Activated CD4-positive, alpha-beta T cell treated with anti-CD3 and anti-CD28 coated beads for 36 hours (primary cell): ENCODE measurements around the gene CTIF. TPM values are rescaled to one million over a fixed set of nuclear protein-coding genes. Genes with fewer than 3 reads are reported as not detected.

Experiments used
- ATAC-seq: fragments of 200-7000 bp; cut with Tn5 transposase; one replicate; pipeline ENCODE4 v1.10.0; 2021; ENCODE audit warnings: mild to moderate bottlenecking, moderate library complexity
- CTCF ChIA-PET: fragments of 350-600 bp; sonication (Branson Sonifier 250); formaldehyde crosslinking; loops from one replicate; lab custom pipeline; 2021; ENCODE audit warnings: antibody characterized with exemption; lab: Charles Lee
- POLR2A ChIA-PET: fragments of 350-600 bp; sonication (Branson Sonifier 250); formaldehyde crosslinking; loops from one replicate; lab custom pipeline; 2021; ENCODE audit warnings: antibody characterized with exemption, inconsistent platforms; lab: Charles Lee
- DNase-seq: peaks from one replicate; pipeline ENCODE4 v3.0.0-alpha.2; 2020
- H3K27ac Mint-ChIP-seq: one replicate; pipeline ENCODE4 v1.8.0; 2021; ENCODE audit warnings: mixed read lengths
- H3K27me3 Mint-ChIP-seq: one replicate; pipeline ENCODE4 v1.8.0; 2021; ENCODE audit warnings: mixed read lengths
- H3K36me3 Mint-ChIP-seq: one replicate; pipeline ENCODE4 v1.8.0; 2021; ENCODE audit warnings: low read depth, mixed read lengths
- H3K4me1 Mint-ChIP-seq: one replicate; pipeline ENCODE4 v1.8.0; 2021; ENCODE audit warnings: mixed read lengths
- H3K4me3 Mint-ChIP-seq: one replicate; pipeline ENCODE4 v1.8.0; 2021; ENCODE audit warnings: mild to moderate bottlenecking, moderate library complexity, mixed read lengths
- H3K9me3 Mint-ChIP-seq: one replicate; pipeline ENCODE4 v1.8.0; 2021; ENCODE audit warnings: low read depth, mixed read lengths
- intact Hi-C, 2 experiments: fragments of 100-400 bp; cut with DNase I in 1 of 2; cut with micrococcal nuclease in 1 of 2; formaldehyde crosslinking; loops; one replicate each; pipeline versions ENCODE4 v1.14.2 to v1.15.1; 2022 to 2024; cut with DNase I, micrococcal nuclease
- total RNA-seq, 2 experiments: library from RNA; stranded (reverse); gene quantifications; one replicate each; pipeline ENCODE4 v1.2.3, GENCODE V29; 2021

Gene CTIF
- total RNA-seq, 2 experiments from 2014 or later, result 4.5 to 5.3 TPM

DNA sequence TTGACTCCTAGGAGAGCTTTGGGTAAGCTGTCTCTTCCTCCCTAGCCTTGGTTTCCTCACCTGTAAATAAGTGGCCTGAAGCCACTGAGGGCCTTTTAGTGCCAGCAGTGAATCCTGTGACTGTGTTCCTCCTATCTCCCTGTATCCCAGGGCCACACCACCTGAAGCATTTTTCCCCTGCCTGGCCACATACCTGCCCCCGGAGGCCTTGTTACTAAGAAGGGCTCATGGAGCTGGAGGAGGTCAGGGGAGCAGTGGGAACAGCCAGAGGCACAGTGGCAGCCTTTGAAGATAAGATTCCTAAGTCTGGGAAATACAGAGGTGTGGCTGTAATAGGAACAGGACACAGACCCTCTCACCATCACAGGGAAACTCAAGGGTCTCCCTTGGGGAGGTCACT lies 249.5 kb downstream of the CTIF start:
- Mint-ChIP-seq H3K36me3 (no peaks in the 10 kb centered on the region), H3K4me3 (no peak overlapping the region), H3K27me3 (no peaks in the 10 kb centered on the region), H3K9me3 (no peaks in the 10 kb centered on the region), H3K4me1 (peaks cover 13% of the 10 kb centered on the region), H3K27ac (no peak overlapping the region)
- ChIA-PET POLR2A (no interaction called here), CTCF (no interaction called here)
- DNase-seq, result no peak
- ATAC-seq, result no peak
- intact Hi-C loops, result no loop called here

GRCh38 chr18:48789259-48789812 lies 250.5 kb downstream of the CTIF start:
- POLR2A ChIA-PET, result no interaction called here
- Mint-ChIP-seq H3K36me3 (no peaks in the 10 kb centered on the region), H3K4me1 (peaks cover 13% of the 10 kb centered on the region), H3K27me3 (no peaks in the 10 kb centered on the region), H3K4me3 (no peak overlapping the region), H3K27ac (no peak overlapping the region), H3K9me3 (no peaks in the 10 kb centered on the region)
- ATAC-seq (no peak), DNase-seq (no peak)
- intact Hi-C loops, result no loop called here
- CTCF ChIA-PET, result interaction anchor here (0.8 to 1.4 kb wide), 2 partner anchors 12 to 108 kb away, joined by 3 to 4 read pairs; no protein-coding TSS in a partner anchor

GRCh38 chr18:48790226-48790863 lies 251.5 kb downstream of the CTIF start:
- no peaks in the 10 kb centered on the region for H3K27me3 Mint-ChIP-seq
- CTCF ChIA-PET, result interaction anchor here (0.8 to 1.4 kb wide), 2 partner anchors 13 to 109 kb away, joined by 3 to 4 read pairs; no protein-coding TSS in a partner anchor

GRCh38 chr18:48790869-48791635 lies 252.2 kb downstream of the CTIF start:
- H3K4me1 Mint-ChIP-seq, result no peaks in the 10 kb centered on the region

More at GRCh38 chr18:48790226-48790863, 251.5 kb downstream of the CTIF start:
- Mint-ChIP-seq H3K27ac (no peak overlapping the region), H3K4me1 (peaks cover 4% of the 10 kb centered on the region), H3K9me3 (no peaks in the 10 kb centered on the region), H3K4me3 (no peak overlapping the region), H3K36me3 (no peaks in the 10 kb centered on the region)
- ATAC-seq (no peak), DNase-seq (peak; percentile 2)
- POLR2A ChIA-PET, result no interaction called here
- intact Hi-C loops, result no loop called here

GRCh38 chr18:48791636-48792105 lies 252.8 kb downstream of the CTIF start:
- H3K9me3 Mint-ChIP-seq, result no peaks in the 10 kb centered on the region
- no peak overlapping the region for H3K4me3 Mint-ChIP-seq
- no peak for DNase-seq
- H3K36me3 Mint-ChIP-seq, result no peaks in the 10 kb centered on the region
- ChIA-PET POLR2A (interaction anchor here (0.7 kb wide), 1 partner anchor 1490 kb away, joined by 3 read pairs; the partner anchor contains the start of gene MBD1), CTCF (no interaction called here)
- no peak for ATAC-seq
- intact Hi-C loops, result no loop called here
- no peaks in the 10 kb centered on the region for H3K27me3 Mint-ChIP-seq
- no peak overlapping the region for H3K27ac Mint-ChIP-seq
- no peaks in the 10 kb centered on the region for H3K4me1 Mint-ChIP-seq

More at GRCh38 chr18:48790869-48791635, 252.2 kb downstream of the CTIF start:
- ChIA-PET POLR2A (no interaction called here), CTCF (interaction anchor here (1.4 kb wide), 1 partner anchor 14 kb away, joined by 4 read pairs; no protein-coding TSS in a partner anchor)
- Mint-ChIP-seq H3K9me3 (no peaks in the 10 kb centered on the region), H3K36me3 (no peaks in the 10 kb centered on the region), H3K4me3 (no peak overlapping the region), H3K27me3 (no peaks in the 10 kb centered on the region), H3K27ac (no peak overlapping the region)
- DNase-seq, result no peak
- no peak for ATAC-seq
- intact Hi-C loops, result no loop called here

DNA sequence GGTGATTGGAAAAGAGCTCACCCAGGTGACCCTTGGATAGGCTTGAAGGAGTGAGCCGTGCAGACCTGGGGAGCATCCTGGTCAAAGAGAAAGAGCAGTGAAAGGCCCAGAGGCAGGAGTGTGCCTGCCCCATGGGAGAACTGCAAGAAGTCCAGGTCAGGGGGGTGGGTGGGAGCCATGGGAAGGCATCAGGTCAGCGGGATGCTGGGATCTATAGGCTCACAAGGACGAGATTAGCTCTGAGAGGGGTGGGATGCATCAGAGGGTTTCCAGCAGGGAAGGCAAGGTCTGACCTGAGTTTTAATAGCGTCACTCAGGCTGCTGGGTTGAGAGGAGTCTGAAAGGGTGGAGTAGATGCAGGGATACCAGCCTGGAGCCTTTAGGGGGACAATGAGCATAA lies 253.3 kb downstream of the CTIF start:
- Mint-ChIP-seq H3K4me3 (no peak overlapping the region), H3K4me1 (no peaks in the 10 kb centered on the region), H3K27me3 (no peaks in the 10 kb centered on the region), H3K9me3 (no peaks in the 10 kb centered on the region), H3K36me3 (no peaks in the 10 kb centered on the region), H3K27ac (no peak overlapping the region)
- intact Hi-C loops, result no loop called here
- DNase-seq (no peak), ATAC-seq (no peak)
- ChIA-PET CTCF (interaction anchor here (1.1 kb wide), 1 partner anchor 14 kb away, joined by 3 read pairs; no protein-coding TSS in a partner anchor), POLR2A (interaction anchor here (0.7 kb wide), 1 partner anchor 1489 kb away, joined by 3 read pairs; the partner anchor contains the start of gene MBD1)

DNA sequence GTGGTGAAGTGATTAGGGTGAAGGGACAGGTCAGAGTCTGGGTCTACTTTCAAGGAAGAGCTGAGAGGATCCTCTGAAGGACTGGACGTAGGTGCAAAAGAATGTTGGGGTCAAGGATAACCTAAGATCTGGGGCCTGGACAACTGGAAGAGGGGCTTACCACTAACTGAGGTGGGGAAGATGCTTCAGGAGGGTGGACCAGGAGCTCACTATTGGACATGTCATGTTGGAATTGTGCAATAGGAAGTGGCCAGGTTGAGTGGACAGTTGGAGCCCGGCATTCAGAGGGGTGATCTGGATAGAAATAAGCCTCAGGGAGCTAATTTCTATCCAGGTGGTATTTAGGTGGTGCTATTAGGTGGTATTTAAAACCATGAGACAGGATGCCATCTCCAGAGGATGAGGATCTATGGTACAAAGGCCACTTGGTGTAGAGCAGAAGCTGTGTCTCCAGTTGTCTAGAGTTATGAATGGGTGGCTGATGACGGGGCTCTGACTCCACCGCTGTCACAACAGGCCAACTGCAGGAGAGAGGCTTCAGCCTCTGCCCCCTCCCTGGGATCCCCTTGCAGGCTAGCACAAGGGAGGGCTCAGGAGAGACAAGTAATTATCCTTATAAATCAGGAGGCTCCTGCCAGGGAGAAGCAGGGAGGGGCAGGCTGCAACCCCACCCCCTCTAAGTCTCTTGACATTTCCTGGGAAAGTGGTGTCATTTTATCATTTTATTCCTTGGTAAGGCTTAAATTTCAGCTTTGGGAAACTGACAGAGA lies 254.0 kb downstream of the CTIF start:
- DNase-seq, result peak; percentile 5
- Mint-ChIP-seq H3K4me1 (no peaks in the 10 kb centered on the region), H3K27ac (no peak overlapping the region), H3K4me3 (no peak overlapping the region), H3K36me3 (no peaks in the 10 kb centered on the region), H3K27me3 (no peaks in the 10 kb centered on the region), H3K9me3 (no peaks in the 10 kb centered on the region)
- ChIA-PET CTCF (interaction anchor here (1.1 kb wide), 2 partner anchors 9 to 14 kb away, joined by 3 read pairs; no protein-coding TSS in a partner anchor), POLR2A (interaction anchor here (0.8 kb wide), 1 partner anchor 66 kb away, joined by 3 read pairs; no protein-coding TSS in a partner anchor)
- ATAC-seq, result no peak
- intact Hi-C loops, result no loop called here

DNA sequence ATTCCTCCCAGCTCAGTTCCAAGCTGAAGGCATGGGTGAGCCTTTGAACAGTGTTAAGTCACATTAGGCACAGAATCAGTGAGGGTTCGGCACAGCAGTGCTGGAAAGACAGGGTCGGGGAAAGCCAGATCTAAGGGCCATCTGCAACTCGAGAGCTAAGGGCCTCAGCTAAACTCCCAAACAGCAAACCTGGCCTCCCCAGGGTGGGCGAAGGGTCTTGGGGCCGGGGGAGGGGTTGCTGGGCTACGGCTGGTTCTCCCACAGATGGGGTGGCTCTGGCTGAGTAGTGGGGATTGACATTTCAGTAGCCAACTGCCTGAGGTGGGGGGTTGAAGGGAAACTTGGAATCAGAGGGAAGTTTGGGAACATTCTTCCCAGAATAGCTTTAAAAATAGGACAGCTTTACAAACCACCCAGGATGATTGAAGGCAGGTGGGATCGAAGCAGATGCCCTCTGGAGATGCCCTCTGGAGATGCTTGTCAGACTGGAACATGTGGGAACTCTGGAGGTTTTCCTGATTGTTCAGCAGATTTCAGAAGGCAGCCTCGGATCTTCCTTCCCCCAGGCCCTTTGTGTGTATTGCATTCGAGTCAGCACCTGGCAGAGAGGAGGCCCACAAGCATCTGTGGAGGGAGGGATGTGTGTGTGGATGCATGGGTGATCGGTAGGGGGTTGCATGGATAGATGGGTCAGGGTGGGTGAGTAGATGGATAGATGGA lies 255.6 kb downstream of the CTIF start:
- DNase-seq, result no peak
- Mint-ChIP-seq H3K4me3 (no peak overlapping the region), H3K36me3 (no peaks in the 10 kb centered on the region), H3K9me3 (no peaks in the 10 kb centered on the region), H3K27me3 (no peaks in the 10 kb centered on the region), H3K27ac (no peak overlapping the region), H3K4me1 (no peaks in the 10 kb centered on the region)
- ChIA-PET CTCF (interaction anchor here (1.1 to 1.2 kb wide), 2 partner anchors 13 to 16 kb away, joined by 3 read pairs; no protein-coding TSS in a partner anchor), POLR2A (no interaction called here)
- ATAC-seq, result no peak
- intact Hi-C loops, result no loop called here

- intact Hi-C loops, result no loop called here
- H3K36me3 Mint-ChIP-seq, result no peaks in the 10 kb centered on the region
- CTCF ChIA-PET, result interaction anchor here (1.2 kb wide), 1 partner anchor 19 kb away, joined by 4 read pairs; no protein-coding TSS in a partner anchor
- DNase-seq (no peak), ATAC-seq (no peak)
- H3K4me3 Mint-ChIP-seq, result no peak overlapping the region
- no peaks in the 10 kb centered on the region for H3K9me3 Mint-ChIP-seq
- POLR2A ChIA-PET, result no interaction called here
- peaks cover 10% of the 10 kb centered on the region for H3K4me1 Mint-ChIP-seq
- H3K27ac Mint-ChIP-seq, result no peak overlapping the region
- no peaks in the 10 kb centered on the region for H3K27me3 Mint-ChIP-seq
These were observed 256.9 kb downstream of the CTIF start for GRCh38 chr18:48795696-48796095.

GRCh38 chr18:48796491-48797205 lies 257.8 kb downstream of the CTIF start:
- POLR2A ChIA-PET, result no interaction called here
- H3K9me3 Mint-ChIP-seq, result no peaks in the 10 kb centered on the region
- no peak overlapping the region for H3K4me3 Mint-ChIP-seq
- DNase-seq (peak; percentile 2), ATAC-seq (no peak)
- no peaks in the 10 kb centered on the region for H3K36me3 Mint-ChIP-seq
- no peak overlapping the region for H3K27ac Mint-ChIP-seq
- H3K4me1 Mint-ChIP-seq, result peaks cover 20% of the 10 kb centered on the region
- intact Hi-C loops, result no loop called here
- no peaks in the 10 kb centered on the region for H3K27me3 Mint-ChIP-seq
- CTCF ChIA-PET, result interaction anchor here (0.6 to 1.2 kb wide), 3 partner anchors 20 to 393 kb away, joined by 3 to 4 read pairs (median 3); no protein-coding TSS in a partner anchor
